D721Med (cell line): ENCODE measurements around the gene NFIA.
"Not testable (repeated sequence)": the region's sequence is repeated elsewhere in the genome, so short reads cannot be mapped to it uniquely, and the experiment has no call there.

Experiments
- DNase-seq: peaks from one replicate; pipeline ENCODE4 v3.0.0; 2011; ENCODE audit warnings: low spot score; ENCODE audit not compliant: insufficient read length
- FAIRE-seq: peaks from 2 replicates; lab custom pipeline; 2011; peaks lifted over from hg19 to GRCh38; lab: Jason Lieb, UNC
- TF ChIP-seq, protein P1 (sequence below): IDR thresholded peaks from 2 replicates; pipeline ENCODE4 v1.5.1; 2012; ENCODE audit warnings: mild to moderate bottlenecking, control low read depth; ENCODE audit not compliant: insufficient read depth; ENCODE audit errors: missing control alignments

The NFIA gene

GRCh38 chr1:61064673-61065072 is 17.7 kb upstream of the NFIA start:
- TF ChIP-seq, protein P1, sequence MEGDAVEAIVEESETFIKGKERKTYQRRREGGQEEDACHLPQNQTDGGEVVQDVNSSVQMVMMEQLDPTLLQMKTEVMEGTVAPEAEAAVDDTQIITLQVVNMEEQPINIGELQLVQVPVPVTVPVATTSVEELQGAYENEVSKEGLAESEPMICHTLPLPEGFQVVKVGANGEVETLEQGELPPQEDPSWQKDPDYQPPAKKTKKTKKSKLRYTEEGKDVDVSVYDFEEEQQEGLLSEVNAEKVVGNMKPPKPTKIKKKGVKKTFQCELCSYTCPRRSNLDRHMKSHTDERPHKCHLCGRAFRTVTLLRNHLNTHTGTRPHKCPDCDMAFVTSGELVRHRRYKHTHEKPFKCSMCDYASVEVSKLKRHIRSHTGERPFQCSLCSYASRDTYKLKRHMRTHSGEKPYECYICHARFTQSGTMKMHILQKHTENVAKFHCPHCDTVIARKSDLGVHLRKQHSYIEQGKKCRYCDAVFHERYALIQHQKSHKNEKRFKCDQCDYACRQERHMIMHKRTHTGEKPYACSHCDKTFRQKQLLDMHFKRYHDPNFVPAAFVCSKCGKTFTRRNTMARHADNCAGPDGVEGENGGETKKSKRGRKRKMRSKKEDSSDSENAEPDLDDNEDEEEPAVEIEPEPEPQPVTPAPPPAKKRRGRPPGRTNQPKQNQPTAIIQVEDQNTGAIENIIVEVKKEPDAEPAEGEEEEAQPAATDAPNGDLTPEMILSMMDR = no peak
- no peak for DNase-seq
- FAIRE-seq = no peak

DNA sequence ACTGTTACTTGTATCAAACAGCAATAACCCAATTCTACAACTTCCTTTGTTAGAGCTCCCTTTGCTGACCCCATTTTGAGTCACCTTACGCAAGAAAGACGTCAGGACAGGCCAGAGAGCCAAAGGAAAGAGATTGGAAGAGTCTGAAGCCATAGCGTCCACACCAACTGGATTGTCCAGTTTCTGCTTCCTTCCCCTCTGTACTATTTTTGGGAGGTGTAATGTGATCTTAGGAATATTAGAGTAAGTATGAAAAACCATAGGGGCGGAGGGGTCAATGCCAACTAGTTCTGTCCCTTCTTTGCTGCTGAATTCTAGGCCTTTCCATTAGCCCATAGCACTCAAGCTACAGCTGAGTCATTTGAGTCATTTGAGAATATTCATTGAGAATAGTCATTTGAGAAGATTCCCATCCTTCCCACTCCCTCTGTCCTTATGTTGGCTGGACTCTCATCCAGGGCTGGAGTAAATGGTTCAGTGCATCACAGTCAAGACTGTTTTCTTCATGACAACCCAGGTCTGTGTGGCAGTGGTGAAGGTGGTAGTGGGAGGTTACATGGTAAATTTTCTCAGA is 14.8 kb upstream of the NFIA start:
- FAIRE-seq (no peak), DNase-seq (no peak)
- TF ChIP-seq, protein P1 = no peak

DNA sequence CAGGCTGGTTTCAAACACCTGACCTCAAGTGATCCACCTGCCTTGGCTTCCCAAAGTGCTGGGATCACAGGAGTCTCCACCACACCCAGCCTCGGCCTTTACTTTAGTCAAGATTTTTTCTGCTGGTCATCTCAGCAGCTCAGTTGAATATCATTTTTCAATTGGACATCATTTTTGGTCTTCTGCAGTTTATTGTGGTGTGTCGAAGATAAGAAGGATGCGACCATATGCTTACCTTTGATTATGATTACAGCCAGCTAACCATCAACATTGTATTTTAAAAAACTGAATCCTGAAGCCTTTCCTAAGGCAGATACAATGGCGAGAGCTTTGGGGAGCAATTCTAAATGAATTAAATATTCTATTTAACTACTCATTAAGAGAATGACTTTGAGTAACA is 12.3 kb upstream of the NFIA start:
- DNase-seq (no peak), FAIRE-seq (no peak)
- TF ChIP-seq, protein P1 = no peak

DNA sequence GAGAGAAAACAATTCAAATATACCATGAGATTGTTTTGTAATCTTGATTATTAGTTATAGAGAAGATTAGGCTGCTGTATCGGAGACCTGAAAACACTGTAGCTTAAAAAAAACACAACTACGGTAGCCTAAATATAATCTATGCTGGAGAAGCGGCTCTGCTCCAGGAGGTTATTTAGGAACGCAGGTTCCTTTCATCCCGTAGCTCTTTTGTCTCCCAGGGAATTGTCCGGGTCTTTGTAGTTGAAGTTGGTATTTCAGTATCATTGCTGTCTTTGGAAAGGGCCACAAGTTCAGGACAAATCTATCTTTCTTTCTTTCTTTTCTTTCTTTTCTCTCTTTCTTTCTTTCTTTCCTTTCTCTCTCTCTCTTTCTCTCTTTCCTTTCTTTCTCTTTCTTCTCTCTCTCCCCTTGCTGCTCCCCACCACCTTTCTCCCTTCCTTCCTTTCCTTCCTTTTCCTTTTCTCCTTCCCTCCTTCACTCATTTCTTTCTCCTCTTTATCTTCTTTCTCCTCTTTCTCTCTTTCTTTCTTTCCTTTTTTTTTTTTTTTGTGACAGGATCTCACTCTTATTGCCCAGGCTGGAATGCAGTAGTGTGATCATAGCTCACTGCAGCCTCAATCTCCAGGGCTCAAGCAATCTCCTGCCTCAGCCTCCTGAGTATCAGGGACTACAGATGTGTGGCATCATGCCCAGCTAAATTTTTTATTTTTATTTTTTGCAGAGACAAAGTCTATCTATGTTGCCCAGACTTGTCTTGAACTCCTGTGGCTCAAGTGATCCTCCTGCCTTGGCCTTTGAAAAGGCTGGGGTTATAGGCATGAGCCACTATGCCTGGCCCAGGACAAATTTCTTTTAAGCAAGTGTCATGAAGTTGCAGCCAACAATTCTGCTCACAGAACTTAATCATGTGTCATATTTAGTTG is 10.9 kb upstream of the NFIA start:
- no peak for DNase-seq
- no peak for FAIRE-seq
- TF ChIP-seq, protein P1 = no peak

- TF ChIP-seq, protein P1 = no peak
- no peak for DNase-seq
- FAIRE-seq = no peak
Measured at GRCh38 chr1:61073871-61074270, 8.5 kb upstream of the NFIA start.

DNA sequence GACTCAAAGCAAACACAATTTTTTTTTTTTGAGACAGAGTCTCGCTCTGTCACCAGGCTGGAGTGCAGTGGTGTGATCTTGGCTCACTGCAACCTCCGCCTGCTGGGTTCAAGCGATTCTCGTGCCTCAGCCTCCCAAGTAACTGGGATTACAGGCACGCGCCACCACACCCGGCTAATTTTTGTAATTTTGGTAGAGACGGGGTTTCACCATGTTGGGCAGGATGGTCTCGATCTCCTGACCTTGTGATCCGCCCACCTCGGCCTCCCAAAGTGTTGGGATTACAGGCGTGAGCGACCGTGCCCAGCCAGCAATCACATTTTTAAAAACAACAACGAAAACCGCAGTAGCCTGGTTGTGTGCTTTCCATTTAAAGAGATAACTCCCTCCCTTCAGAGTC is 6.5 kb upstream of the NFIA start:
- DNase-seq, FAIRE-seq: not testable (repeated sequence)

- TF ChIP-seq, protein P1 = no peak
- no peak for DNase-seq
- FAIRE-seq = no peak
Measured at GRCh38 chr1:61076728-61077675, 5.4 kb upstream of the NFIA start.
